HG02678 (cell line): ENCODE data around the gene MTG2.

Experiments
- ATAC-seq: cut with Tn5 transposase; IDR thresholded peaks from one replicate; pipeline ENCODE4 v1.9.1; 2021; ENCODE audit warnings: mild to moderate bottlenecking, moderate library complexity; ENCODE audit not compliant: unreplicated experiment

The MTG2 gene

DNA sequence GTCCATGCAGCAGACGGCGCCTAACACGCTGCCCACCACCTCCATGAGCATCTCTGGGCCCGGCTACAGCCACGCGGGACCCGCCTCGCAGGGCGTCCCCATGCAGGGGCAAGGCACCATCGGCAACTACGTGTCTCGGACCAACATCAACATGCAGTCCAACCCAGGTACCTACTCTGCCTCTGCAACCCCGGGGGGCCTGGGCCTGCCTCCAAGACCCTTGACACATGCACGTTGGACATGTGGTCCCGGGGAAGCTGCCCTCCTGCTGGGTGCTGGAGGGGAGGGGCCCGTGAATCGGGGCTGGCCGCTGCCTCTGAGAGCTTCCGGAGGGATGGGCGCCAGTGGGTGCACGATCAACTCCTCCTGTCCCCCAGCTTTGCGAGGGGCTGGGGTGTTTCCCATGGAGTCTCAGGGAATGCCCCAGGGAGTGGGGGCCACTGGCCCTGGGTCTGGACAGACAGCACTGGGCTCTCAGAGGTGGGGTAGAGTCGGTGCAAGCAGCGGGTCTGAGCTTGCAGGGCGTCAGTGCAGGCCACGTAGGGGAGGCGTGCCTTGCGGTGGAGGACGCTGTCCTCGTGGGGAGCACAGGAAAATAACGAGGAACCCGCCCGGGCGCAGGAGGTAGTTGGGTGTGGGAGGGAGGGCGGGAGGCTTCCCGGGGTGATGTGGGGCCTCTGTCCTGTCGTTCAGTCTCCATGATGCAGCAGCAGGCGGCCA lies 19.9 kb upstream of the MTG2 start:
- no peak for ATAC-seq

DNA sequence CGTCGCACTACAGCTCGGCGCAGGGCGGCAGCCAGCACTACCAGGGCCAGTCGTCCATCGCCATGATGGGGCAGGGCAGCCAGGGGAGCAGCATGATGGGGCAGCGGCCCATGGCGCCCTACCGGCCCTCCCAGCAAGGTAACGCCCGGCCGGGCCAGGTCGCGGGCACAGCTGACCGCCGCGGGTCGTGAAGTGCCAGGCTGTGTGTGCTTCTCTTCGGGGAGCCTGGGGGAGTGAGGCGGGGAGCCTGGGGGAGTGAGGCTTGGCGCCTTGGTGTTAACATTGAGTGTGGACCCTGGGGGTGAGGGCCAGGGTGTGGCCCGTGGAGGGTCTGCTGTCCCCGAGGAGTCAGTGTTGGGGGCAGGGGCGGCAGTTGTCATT lies 19.4 kb upstream of the MTG2 start:
- ATAC-seq, result no peak

DNA sequence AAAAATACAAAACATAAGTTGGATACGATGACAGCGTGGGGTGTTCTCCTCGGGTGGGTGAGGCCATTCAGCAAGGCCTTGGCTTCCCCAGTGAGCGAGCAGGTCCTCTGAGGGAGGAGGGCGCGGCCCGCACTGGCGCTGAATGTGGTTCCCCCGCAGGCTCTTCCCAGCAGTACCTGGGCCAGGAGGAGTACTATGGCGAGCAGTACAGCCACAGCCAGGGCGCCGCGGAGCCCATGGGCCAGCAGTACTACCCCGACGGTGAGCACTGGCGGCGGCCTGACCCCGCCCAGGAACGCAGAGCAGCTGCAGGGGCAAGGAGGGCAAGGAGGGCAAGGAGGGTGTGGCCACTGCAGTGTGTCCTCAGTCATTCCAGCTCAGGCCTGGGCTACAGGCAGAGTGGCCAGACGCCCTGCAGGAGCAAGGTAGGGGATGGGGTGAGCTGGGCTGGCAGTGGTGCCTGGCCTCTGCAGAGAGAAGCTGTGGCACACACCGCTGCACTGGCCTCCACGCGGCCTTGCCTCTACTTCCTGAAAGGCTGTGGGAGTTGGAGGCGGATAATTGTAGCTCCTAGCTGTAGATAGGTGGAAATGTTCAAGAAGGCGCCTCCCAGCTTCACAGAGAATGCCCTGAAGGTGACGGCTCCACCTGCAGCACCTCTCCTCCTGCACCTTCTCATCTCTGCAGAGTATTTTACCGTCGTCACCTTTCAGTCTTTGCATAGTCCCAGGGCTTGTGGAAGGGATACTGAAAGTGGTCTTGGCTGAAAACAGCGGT lies 18.7 kb upstream of the MTG2 start:
- ATAC-seq, result no peak

DNA sequence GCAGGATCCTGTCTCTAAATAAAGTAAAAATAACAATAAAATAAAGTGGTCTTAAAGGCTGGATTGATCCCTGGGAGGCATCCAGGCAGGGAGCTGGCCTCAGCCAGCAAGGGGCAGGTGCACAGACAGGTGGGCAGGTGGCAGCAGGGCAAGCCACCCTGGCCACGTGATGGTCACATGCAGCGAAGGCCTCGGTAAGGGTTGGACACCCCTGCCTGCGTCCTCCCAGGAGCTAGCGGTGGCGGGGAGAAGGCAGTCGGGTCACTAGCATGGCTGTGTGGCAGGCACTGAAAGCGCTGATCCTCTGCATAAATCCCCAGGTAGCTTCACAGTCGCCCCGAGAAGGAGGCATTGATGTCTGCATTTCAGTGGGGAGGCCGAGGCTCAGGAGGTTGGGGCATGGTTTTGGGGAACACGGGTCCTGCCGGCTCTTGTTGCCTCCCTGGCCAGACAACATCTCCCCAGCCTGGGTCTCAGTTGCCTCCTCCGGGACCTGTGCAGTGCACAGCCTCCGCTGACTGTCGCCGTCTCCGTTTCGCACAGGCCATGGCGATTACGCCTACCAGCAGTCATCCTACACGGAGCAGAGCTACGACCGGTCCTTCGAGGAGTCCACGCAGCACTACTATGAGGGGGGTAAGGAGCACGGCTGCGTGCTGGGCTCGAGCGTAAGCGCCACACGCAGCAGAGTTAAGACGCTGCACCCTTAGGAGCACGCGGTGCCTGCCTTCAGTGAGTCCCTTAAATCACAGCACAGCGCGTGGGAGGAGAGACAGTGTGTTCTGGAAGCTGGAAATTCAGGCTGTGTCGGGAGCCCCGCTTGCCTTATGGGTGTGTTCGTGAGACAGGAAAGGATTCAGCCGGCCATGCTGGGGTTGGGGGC lies 17.7 kb upstream of the MTG2 start:
- ATAC-seq, result no peak

DNA sequence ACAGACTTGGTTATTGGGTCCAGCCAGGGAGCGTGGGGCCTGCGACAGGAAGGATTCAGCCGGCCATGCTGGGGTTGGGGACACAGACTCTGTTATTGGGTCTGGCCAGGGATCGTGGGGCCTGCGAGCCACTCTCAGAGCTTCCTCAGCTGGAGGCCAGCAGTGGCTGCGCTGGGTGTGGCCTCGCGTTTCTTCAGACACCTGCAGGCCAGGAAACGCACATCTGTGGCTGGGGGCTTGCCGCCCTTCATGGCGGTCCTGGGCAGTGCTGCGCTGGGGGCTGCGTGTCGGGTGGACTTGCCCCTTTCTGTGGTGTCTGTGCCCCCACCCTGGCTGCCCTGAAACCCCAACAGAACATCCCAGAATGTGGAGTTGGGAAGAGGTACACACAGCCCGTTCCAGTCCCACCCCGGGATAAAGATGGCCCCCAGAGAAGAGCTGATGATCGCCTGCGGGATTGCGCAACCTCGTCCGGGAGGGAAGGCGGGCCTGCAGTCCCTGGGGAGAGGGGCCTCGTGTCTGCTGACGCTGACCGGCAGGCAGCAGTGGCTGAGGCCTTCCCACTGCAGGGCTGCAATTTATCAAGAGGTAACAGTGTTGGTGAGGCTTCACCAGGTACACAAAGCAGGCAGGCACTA lies 16.9 kb upstream of the MTG2 start:
- ATAC-seq, result no peak

DNA sequence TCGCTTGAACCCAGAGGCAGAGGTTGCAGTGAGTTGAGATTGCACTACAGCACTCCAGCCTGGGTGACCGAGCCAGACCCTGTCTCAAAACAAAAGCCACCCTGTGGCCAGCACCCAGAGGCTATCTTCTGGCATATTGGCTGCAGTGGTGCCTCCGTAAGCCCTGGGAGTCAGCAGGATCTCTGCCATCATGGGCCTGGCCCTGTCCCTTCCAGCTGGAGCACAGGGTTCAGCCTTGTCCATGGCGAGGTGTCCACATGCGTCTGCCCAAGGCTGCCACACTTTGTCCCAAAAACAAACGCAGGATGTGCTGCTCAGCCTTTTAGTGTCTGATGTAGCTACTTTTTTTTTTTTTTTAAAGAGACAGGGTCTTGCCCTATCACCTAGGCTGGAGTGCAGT lies 15.4 kb upstream of the MTG2 start:
- no peak for ATAC-seq

DNA sequence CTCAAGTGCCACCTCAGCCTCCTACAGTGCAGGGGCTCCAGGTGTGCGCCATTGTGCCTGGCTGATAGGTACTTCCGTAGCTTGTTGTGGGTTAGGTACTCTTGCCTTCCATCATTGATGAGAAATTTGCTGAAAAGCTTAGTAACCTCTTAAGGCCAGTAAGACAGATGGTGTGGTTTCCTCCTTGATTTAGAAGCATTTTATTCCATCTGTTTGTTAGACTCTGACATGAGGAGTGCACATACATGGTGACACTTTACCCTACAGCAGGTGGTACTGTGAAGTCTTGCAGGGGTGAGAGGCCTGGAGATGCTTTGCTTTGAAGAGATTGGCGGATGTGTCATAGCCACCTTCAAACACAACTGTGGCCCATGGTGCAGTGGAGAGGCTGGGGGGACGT lies 14.8 kb upstream of the MTG2 start:
- no peak for ATAC-seq

DNA sequence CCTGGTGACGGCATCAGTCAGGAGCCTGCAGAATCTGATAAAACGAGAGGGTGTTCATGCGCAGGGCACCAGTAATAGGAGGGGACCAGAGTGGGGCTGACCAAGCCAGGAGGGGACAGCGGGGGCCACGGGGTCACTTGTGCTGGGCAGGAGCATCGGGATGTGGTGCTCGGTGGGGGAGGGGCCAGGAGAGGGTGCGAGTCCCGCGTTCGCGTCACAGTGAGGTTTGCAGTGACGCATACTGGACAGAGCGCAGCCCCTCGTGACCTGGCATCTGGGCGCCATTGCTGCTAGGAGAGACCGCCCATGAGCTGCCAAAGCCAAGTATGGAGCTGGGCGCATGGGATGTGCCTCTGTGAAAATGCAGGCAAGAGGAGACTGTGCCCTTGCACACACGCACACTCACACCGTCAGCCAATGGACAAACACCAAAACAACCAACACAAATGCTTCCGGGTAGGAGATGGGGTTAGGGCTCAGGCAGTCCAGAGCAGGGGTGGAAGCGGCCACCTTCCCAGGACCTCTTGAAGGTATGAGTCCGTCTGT lies 13.9 kb upstream of the MTG2 start:
- ATAC-seq, result no peak

DNA sequence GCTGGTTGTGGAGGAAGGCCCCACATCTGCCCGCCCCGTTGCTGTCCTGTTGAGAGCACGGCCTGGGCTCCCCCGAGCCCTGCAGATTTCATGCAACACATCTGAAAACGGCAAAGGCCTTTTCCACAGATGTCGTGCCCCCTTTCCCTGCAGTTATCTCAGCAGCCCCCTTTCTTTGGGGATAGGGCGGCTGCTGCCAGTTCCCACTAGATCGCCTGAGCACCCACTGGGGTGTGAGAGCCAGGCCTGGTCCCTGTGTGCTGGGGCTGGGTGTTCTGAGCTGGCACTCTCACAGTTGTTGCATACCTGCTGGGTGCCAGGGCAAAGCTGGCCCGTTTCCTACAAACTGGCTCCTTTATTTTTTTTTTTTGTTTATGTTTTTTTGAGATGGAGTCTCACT lies 12.3 kb upstream of the MTG2 start:
- no peak for ATAC-seq

DNA sequence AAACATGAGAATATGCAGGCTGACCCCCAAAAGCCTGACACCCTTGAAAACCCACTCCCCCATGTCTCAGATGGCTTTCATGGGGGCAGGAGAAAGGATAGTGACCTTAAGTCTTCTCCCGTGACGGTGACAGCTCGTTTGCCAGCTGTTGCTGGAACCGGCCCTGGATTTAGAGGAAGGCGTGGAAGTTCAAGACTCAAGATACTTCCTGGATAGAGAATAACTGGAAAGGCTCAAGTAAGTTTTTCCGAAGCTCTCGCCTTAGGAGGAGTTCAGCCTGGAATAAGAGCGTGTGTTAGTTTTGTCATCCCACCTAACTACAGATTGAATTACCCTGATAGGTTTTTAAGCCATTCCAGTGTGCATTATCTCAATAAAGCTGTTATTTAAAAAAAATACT lies 11.6 kb upstream of the MTG2 start:
- no peak for ATAC-seq

DNA sequence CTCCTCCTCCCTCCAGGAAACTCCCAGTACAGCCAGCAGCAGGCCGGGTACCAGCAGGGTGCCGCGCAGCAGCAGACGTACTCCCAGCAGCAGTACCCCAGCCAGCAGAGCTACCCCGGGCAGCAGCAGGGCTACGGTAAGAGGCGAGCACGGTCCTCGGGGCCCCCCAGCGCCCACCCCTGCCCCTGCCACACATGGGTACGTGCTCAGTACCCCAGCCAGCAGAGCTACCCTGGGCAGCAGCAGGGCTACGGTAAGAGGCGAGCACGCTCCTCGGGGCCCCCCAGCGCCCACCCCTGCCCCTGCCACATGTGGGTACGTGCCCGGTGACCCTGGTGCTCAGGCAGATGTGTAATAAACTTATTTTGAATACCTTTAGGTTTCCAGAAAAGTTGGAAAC lies 10.2 kb upstream of the MTG2 start:
- ATAC-seq, result no peak

DNA sequence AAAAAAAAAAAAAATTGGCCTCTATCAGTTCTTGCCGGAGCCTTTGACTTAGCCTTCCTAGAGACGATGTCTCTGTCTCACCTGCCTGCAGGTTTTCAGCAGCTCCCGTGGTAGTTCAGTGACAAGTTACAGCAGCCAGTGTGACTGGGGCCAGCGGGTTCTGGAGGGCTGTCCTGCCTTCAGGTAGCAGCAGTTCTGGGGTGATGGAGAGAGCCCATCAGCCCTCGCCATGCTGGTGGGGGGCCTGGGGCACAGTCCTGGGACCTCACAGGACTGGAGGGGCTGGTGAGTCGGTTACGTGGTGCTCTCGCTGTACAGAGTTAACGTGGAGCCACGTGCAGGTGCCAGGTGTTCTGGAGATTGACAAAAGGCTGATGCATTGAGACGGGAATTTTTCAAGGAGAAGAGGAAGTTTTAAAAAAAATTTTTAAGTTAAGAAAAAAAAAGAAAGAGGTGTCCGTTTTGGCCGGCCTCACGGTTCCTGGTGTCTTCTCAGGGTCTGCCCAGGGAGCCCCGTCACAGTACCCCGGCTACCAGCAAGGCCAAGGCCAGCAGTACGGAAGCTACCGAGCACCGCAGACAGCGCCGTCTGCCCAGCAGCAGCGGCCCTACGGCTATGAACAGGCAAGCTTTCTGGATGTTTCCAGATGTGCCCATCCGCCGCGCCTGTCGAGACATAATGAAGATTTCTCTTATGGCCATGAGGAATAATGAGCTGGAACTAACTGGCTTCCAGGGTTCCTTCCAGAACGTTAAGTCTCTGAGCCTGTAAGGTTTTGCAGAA lies 8.6 kb upstream of the MTG2 start:
- no peak for ATAC-seq

DNA sequence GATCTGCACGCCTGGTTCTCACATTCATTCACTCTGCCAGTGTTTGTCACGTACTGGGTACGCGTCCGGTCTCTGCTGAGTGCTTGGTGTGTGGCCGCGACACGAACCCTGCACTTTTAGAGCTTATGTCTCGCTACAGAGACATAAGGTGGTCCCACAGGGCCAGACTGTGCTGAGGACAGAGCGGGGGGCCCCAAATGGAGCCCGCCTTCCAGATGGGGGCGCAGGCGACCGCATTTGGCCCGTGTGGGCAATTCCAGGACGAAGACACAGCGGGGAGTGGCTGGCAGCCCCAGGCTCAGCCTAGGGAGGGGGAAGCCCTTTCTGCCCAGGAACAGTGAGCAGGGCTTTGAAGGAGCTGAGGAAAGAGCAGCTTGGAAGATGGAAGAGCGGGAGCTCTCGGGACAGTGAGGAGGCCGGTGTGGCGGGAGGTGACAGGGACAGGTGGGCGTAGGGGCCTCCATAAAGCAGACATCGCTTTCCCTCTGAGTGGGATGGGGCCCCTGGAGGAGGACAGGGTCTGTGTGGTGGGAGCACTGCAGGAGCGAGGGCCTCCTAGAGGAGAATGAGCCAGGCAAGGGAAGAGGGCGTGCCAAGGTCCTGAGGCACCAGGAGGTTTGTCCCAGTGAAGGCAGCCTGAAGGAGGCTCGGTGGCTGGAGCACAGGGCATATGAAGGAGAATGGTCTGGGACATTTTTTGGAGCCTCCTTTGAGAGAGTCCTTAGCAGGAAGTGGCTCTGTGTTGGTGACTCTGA lies 7.8 kb upstream of the MTG2 start:
- ATAC-seq, result no peak

DNA sequence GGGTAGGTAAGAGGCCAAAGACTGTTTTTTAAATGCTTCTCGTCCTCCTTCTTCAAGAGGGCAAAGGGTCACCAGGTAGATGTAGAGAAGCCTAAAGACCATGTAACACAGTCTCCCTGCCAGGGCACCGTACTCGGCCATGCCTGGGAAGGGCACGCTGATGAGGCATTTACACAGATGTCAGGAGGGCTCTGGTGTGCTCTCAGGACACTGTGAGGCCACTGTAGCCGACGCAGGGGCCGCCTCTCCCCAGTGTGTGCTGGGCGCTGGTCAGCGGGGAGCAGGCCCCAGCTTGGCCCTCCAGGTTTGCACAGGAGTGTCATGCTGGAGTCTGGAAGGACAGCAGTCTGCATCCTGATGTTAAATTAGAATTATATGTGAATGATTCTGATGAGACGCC lies 7.1 kb upstream of the MTG2 start:
- no peak for ATAC-seq

DNA sequence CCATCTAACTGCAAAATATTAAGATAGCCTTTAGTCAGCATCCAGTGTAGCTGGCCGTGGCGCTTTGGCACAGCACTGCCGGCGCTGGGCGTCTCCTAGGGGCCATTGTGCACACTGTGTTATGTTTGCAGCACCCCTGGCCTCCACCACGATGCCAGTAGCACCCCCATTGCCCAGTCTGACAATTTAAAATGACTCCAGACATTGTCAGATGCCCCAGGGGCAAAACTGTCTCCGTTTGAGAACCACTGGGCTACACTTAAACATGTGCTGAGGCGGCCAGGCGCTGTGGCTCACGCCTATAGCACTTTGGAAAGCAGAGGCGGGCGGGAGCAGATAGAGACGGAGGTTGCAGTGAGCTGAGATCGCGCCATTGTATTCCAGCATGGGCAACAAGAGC lies 6.0 kb upstream of the MTG2 start:
- ATAC-seq, result no peak

DNA sequence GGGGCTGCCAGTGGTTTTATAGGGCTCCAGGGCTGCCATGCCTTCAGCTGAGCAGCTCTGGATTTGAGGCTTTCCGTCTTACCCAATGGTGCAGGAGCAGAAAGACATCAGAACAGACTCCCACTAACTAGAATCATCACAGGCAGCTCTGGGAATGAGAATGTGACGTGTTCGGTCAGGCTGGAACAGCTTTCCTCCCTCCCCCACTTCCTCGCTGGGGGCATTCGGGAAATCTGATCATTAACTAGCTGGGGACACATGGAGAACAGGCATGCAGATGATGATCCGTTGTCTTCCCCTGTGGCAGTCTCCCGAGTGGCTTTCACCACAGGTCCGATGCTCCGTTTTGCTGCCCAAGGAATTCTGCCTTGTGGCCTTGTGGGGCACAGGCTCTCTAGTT lies 5.5 kb upstream of the MTG2 start:
- ATAC-seq, result no peak

DNA sequence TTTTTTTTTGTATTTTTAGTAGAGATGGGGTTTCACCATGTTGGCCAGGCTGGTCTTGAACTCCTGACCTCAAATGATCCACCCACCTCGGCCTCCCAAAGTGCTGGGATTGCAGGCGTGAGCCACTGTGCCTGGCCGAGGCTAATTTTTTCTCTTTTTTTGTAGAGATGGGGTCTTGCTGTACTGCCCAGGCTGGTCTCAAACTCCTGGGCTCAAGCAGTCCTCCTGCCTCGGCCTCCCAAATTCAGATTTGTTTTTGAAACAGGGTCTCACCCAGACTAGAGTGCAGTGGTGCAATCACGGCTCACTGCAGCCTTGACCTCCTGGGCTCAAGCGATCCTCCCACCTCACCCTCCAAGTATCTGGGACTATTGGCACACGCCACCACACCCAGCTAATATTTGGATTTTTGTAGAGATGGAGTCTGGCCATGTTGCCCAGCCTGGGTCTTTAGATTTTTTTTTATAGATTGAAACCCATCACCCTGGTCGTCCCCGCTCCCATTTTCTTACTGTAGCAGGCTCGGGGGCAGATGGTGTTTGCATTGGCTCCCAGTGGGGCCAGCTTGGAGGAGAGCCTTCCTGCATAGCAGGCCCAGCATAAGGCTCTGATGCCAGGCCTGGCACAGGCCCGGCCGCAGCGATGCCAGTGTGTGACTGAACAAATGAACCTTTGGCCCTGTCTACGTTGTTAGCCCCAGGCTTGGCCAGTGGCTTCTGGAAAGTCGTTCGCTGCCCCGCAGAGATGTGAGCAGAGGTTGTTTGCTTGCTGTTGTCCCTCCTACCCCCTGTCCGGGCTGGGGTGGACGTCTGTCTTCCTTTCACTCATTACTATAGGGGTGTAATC lies 4.3 kb upstream of the MTG2 start:
- no peak for ATAC-seq

DNA sequence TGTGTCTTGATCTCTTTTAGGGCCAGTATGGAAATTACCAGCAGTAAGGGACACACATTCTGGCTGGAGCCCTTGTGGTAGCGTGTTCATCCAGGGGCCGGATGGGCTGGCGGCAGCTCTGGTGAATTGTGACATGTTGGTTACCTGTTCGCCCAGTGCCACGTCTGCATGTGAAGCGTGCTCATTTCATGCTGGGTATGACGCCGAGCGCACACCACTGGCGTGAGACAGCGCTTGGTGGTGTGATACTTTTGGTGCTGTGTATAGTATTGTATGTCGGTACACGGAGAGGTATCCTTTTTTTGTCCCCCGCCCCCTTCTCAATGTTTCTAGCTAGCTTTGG lies 3.7 kb upstream of the MTG2 start:
- no peak for ATAC-seq

DNA sequence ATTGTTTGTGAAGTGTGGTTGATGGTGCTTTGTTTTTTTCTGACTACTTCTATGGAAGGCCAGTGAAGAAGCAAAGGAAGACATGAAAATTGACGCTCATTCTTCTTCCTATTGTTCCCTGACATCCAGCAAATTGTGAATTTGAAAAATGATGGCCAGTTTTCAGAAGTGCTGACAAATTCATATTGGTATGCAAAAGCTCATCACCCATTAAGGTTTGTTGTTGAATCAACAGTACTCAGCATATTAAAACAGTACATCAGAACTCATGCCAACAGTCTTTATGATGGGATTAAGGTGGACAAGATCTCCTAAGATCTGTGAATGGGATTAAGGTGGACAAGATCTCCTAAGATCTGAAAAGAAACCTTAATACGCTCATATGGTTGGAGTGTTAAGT lies 1.0 kb upstream of the MTG2 start:
- no peak for ATAC-seq
